EL (cell line): ENCODE results near the gene SFN.
"Not testable (repeated sequence)": the region's sequence is repeated elsewhere in the genome, so short reads cannot be mapped to it uniquely, and the experiment has no call there.

Source experiments
- DNase-seq: peaks from one replicate; pipeline ENCODE4 v3.0.0-alpha.2; 2016

The SFN gene

DNA sequence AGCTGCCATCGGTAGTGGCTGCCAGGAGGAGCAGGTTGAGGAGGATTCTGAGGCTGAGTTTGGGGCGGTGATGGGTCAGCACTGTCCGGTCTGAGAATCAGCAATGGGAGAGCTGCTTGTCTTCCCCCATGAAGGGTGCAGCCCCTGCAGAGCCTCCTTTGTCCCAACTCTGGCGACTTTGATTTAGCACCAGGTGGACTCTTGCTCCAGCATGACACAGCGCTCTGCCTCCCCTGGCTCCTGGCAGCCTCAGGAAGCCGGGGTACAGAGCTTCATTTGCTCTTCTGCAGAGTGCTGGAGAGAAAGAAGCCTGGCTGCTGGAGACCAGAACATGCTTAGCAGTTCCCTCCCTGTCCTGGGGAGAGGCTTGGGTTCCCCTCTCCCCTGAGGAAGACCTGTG lies 23.2 kb upstream of the SFN start:
- DNase-seq, result no peak

- DNase-seq, result no peak
Measured at GRCh38 chr1:26844424-26845196, 18.3 kb upstream of the SFN start.

GRCh38 chr1:26847826-26848225 lies 15.1 kb upstream of the SFN start:
- DNase-seq, result not testable (repeated sequence)

DNA sequence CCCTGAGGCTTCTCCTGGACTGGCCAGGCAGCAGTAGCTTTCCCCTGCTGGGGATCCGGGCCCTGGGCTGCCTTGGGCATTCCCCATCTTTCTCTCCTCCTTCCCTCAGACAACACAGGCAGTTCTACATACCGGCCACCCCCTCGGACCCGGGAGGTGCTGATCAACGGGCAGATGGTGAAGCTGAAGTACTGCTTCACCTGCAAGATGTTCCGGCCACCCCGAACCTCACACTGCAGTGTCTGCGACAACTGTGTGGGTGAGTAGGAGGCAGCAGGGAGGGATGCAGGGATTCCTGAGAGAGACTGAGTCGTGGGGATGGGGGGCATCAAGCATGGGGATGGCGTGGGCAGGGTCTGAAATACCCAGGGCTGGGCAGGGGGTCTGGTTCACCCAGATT lies 14.4 kb upstream of the SFN start:
- no peak for DNase-seq

DNA sequence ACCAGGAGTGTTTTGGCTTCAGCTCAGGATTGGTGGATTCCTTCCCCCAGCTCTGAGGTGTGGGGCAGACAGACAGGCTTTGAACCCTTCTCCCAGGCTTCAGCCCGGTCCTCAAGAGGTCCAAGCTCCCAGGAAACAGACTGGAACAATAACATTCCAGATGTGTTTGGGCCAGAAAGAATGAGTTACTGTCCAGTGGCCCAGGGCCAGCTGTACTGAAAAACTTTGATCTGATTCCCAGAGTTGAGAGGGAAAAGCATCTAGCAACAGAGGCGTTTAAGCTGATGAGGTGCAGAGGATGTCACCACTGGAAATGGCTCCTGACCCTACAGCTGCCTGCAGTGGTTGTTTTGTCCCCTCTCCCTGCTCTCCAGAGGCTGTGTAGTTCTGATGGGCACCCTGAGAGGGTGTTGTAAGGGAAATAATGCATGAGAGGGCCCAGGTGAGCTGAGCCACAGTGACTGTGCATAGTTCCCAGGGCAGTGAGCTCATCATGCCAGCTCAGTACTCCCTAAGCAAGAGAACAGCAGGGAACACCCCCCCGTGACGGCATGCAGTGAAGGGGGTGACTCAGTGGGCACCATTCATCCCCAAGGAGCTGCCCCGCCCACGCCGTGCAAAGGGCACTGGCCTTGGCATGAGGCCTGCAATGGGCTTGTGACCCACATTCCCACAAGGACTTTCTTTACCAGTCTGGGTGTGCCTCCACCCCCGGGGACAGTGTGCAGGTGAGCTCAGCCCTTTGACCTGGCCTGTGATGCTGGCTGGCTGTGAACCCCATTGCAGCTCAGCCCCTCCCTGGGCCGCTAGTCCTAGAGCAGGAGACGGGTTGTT lies 13.8 kb upstream of the SFN start:
- peak; percentile 92 for DNase-seq

- DNase-seq, result no peak
Measured at GRCh38 chr1:26851106-26851684, 11.8 kb upstream of the SFN start.

DNA sequence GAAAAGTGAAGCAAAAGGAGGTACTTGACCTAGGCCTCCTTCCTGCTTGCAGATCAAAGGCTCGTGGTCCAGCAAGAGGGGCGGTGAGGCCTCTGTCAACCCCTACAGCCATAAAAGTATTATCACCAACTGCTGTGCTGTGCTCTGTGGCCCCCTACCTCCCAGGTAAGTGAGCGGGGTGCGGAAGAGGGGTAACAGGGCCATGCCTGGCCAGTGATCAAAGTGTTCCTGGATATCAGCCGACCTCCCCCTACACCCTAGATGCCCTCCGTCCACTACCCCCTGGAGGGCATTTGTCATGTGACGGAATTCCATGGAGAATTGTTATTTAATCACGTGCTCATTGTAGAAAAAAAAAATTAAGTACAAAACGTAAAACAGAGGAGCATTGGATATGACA lies 10.2 kb upstream of the SFN start:
- no peak for DNase-seq

- peak; percentile 86 for DNase-seq
Measured at GRCh38 chr1:26853156-26853555, 9.8 kb upstream of the SFN start.

DNA sequence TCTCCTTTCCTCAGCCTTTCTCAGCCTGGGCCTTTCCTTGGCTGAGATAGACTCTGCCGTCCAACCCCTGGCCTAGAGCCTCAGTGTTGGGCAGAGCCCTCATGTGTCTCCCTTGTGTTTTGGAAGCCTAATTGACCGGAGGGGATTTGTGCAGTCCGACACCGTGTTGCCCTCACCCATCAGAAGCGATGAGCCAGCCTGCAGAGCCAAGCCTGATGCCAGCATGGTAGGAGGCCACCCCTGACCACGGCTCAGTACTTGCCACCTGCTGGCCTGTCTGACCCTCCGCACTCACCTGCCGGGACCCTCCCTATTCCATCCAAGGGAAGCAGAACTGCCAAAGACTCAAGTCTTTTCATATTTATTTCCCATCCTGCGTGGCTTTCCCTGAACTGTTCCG lies 9.3 kb upstream of the SFN start:
- no peak for DNase-seq

DNA sequence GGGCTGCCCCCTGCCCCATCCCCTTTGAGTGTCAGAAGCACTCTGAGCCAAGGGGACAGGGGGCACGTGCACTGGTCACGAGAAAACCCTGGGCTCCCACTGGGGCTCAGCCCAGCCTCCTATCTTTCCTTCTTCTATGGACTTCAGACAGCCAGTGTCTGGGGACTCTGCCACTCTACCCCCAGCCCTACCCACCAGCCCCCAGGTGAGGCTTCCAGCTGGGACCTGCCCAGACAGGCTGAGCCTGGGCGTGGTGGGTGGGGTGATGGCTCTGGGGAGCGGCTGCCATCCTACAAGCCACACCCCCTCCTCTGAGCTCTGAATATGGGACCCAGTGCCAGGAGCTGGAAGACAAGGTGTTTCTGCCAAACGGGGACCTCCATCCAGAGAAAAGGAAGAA lies 8.0 kb upstream of the SFN start:
- DNase-seq, result no peak

DNA sequence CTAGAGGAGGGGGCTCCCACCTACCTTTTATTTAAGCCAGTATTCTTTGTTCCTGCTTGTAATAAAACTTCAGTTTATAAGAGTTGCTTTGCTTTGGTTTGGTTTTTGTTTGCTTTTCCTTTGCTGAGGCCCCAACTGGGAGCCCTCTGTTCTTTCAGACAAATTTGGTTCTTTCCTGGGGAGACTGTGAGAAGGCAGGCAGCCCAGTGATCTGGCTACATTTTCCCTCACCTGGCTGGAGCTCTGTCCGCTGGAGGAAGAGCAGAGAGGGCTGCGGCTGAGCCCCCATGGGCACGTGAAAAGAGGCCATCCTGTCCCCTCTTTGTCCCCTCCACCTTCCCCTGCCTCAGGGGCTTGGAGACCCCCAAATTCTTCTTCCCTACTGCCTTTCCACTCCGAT lies 7.3 kb upstream of the SFN start:
- no peak for DNase-seq

GRCh38 chr1:26856181-26856580 lies 6.8 kb upstream of the SFN start:
- no peak for DNase-seq

- no peak for DNase-seq
Measured at GRCh38 chr1:26856604-26857469, 6.1 kb upstream of the SFN start.

GRCh38 chr1:26857473-26858060 lies 5.4 kb upstream of the SFN start:
- DNase-seq, result no peak

DNA sequence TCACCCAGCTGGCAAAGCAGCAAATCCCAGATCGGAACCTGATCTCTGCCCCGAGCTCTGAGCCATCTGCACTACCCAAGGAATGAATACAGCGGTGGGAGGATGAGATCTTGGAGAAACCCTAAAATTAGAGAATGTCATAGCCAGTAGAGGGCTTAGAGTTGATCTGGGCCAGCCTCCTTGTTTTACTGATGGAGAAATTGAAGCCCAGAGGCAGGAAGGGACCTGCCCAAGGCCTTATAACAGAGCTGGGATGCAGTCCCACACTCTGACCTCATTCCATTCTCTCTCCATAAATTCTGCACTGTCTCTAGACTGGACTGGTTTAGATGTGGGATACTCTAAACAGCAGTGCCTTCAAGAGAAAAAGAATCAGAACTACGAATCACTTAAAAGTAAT lies 4.8 kb upstream of the SFN start:
- DNase-seq, result peak; percentile 20

DNA sequence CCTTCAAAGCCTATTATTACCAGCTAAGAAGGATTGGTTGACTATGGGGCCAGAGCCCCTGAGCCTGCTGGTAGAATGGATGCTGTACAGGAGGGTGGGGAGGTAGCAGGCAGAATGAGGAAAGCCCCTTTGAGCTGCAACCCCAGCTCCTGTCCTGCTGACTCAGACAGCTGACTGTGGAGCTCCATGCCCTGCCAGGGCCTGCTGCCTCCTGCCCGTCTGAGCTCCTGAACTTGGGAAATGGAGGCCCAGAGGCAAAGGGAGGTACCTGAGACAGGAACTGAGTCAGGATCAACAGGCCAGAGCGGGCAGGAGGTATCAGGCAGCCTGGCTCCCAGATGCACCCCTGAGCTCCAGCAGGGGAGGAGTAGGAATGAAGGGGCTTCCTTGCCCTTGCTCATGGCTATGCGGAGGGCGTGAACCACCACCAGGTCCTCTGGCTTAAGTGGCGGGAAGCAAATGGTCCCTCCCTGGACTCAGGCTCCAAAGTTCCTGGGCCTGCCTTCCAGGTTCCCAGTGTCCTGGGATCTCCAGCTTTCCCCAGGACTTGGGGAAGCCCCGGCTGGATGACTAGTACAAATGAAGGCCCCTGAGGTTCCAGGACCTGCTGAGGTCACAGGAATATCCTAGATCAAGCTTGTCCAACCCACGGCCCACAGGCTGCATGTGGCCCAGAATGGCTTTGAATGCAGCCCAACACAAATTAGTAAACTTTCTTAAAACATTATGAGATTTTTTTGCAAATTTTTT lies 3.9 kb upstream of the SFN start:
- DNase-seq, result no peak

DNA sequence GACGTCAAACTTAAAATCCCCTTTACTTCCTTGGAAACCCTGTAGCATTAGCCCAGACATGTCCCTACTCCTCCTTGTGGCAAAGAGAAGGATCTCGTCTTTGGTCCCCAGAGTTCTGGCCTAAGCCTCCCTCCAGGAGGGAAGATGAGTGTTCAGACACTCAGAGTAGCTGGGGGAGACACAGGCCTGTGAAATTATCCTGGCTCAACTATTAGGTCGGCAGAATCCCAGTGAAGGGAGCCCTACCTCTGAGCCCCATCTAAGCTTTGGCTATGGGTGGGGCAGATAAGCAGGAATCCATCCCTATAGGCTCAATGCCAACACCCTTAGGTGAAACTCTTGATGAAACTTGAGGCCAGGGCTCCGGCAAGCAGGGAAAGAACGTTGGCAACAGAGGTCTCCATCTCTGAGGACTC lies 1.7 kb upstream of the SFN start:
- peak; percentile 54 for DNase-seq

- no peak for DNase-seq
Measured at GRCh38 chr1:26861889-26862378, 1.0 kb upstream of the SFN start.

DNA sequence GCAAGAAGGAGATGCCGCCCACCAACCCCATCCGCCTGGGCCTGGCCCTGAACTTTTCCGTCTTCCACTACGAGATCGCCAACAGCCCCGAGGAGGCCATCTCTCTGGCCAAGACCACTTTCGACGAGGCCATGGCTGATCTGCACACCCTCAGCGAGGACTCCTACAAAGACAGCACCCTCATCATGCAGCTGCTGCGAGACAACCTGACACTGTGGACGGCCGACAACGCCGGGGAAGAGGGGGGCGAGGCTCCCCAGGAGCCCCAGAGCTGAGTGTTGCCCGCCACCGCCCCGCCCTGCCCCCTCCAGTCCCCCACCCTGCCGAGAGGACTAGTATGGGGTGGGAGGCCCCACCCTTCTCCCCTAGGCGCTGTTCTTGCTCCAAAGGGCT lies 732 bp downstream of the SFN start:
- no peak for DNase-seq

- peak; percentile 99 for DNase-seq
Measured at GRCh38 chr1:26864610-26865480, 1.9 kb downstream of the SFN start.

- DNase-seq, result not testable (repeated sequence)
Measured at GRCh38 chr1:26873097-26873496, 10.1 kb downstream of the SFN start.
